Measurements from ENCODE around the gene RGMA. TPM values are rescaled to one million over a fixed set of nuclear protein-coding genes. Genes with fewer than 3 reads are reported as not detected.

The RGMA gene
- total RNA-seq, 4 donors from 2014 or later = 5.4 to 14.5 (median 11.0) TPM

DNA sequence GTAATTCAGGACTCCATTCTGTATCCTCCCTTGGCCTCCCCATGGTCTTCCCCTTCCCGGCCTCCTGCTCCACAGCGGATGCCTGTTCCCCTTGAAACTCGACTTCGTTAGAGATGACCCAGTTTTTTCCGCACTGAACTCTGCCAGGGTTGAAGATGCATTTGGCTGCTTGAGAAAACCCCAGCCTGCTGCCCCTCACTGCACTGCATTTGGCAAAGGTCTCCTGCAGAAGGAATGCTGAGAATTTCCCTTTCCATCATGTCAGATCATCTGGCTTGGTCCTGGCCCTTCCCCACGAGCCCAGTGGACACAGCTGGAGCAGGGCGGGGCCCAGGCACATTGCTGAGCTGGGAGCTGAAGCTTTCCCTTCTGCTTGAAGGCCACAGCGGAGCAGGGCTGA lies 37.6 kb upstream of the RGMA start:
- TF ChIP-seq, protein P1, sequence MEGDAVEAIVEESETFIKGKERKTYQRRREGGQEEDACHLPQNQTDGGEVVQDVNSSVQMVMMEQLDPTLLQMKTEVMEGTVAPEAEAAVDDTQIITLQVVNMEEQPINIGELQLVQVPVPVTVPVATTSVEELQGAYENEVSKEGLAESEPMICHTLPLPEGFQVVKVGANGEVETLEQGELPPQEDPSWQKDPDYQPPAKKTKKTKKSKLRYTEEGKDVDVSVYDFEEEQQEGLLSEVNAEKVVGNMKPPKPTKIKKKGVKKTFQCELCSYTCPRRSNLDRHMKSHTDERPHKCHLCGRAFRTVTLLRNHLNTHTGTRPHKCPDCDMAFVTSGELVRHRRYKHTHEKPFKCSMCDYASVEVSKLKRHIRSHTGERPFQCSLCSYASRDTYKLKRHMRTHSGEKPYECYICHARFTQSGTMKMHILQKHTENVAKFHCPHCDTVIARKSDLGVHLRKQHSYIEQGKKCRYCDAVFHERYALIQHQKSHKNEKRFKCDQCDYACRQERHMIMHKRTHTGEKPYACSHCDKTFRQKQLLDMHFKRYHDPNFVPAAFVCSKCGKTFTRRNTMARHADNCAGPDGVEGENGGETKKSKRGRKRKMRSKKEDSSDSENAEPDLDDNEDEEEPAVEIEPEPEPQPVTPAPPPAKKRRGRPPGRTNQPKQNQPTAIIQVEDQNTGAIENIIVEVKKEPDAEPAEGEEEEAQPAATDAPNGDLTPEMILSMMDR (IDR thresholded peaks at IDR 0.05; ENCODE audit: low read depth) = no peak

DNA sequence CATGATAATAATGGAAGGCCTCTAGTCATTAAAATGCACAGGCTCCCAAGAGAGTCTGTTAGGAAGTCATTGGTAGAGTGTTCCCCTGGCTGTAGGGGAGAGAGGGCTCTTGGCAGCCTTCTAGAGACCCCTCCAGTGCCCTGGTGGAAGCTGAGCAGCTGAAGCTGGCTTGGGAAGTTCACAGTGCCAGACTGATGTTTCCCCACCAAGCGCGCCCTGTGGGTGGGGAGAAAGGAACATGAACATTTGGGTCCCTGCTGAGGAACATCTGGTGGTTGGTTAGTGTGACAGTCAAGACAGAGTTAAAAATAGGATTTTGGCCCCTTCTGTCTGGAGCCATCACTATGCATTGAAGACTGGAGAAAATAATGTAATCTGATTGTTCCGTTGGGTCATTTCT lies 37.1 kb upstream of the RGMA start:
- TF ChIP-seq, protein P1 (IDR thresholded peaks at IDR 0.05; ENCODE audit: low read depth) = no peak

DNA sequence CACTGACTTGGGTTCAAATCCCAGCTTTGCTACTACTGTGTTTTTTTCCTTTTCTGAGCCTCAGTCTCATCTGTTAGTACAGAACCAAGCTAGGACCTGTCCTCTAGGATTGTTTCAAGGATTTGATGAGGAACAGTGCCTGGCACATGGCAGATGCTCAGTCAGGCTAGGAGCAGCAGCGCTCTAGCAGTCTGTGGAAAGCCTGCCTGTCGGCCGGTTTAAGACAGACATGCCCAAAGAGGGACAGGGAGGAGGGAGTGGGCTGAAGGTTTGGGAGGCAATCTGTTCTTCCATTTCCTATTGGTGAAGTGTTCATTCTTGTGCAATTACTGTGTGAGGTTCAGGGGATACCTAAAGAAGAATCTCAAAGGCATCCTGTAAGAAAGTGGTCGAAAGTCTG lies 35.1 kb upstream of the RGMA start:
- TF ChIP-seq, protein P1 (IDR thresholded peaks at IDR 0.05; ENCODE audit: low read depth) = no peak

DNA sequence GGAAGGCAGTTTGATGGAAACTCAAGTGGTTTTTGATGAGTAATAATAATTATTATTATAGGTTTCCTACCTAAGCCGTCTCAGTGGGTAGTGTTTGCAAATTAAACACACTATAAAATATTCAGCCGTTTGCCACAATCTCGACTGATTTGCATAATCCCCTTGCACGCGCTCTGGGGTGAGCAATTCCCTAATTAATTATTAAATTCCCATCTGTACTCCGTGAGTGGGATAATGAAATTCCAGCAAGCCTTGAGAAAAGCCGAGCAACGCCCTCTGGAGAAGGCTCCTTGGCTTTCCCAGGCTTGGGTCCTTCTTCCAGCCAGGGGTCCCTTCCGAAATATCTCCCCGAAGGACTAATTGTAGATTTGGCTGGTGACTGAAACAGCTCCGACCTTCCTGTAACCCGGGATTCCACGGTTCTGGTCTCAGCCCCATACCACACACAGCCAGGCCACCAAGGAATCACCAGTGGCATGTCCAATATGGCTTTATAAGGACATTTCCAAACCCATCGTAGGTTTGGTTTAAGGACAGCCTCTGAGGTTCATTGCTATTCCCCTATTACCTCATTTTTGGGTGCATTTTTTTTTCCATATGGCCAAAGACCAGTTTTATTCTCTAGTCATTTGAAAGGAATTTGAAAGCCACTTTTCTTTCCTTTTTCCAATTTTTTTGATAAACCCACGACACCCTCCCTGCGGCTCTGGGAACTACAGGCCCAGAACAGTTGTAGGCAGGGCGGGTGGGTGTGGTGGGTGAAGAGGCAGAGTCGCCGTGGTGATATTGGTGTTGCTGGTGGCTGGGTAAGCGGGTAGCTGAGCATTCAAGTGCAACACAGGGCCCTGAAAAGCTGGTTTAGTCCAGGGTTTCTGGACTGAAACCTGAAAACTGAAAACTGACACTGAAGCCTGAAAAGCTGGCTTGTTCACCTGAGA lies 33.2 kb upstream of the RGMA start:
- TF ChIP-seq, protein P1 (IDR thresholded peaks at IDR 0.05; ENCODE audit: low read depth) = no peak

DNA sequence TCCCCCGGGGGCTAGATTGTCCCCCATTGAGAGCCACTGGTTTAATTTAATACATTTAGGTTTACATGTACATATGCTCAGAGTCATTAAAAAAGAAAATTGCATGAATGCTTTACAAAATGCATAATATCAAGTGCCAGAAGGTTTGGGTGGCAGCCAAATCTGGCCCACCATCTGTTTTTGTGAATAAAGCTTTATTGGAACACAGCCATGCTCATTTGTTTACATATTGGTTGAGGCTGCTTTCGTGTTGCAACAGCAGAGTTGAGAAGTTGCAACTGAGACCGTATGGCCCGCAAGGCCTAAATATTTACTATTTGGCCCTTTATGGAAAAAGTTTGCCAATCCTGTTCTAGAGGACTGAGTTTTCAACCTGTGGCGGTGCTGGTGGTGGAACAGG lies 32.1 kb upstream of the RGMA start:
- TF ChIP-seq, protein P1 (IDR thresholded peaks at IDR 0.05; ENCODE audit: low read depth) = no peak

DNA sequence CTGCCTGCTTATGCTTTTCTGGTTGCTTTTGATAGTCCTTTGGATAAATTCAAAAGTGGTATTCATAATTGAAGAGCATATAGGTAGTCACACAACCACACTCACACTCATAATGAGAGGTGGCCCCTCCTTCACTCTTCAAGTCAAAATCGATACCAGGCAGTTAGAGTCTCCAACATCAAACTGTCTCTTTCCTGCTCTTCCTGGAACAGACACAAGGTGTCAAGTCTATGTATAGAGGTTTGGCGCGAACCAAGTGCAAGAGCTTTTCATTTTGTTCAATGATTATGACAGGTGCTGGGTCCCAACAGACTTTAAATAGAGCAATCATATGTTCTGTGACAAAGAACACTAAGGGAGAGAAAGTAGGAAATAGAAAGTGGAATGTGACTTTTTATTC lies 29.9 kb upstream of the RGMA start:
- TF ChIP-seq, protein P1 (IDR thresholded peaks at IDR 0.05; ENCODE audit: low read depth) = no peak

DNA sequence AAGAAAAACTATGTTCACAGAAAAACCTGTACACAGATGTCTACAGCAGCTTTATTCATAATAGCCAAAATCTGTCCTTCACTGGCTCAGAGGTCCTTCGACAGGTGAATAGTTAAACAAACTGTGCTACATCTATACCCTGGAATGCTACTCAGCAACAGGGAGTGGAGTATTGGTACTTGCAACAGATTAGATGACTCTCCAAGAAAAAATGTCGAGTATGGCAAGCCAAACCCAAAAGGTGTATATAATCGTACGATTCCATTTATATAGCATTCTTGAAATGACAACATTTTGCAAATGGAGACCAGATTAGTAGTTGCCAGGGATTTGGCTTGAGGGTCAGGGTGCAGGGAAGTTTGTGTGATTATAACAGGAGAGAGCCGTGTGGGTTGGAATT lies 22.4 kb upstream of the RGMA start:
- TF ChIP-seq, protein P1 (IDR thresholded peaks at IDR 0.05; ENCODE audit: low read depth) = no peak

All from subcutaneous adipose tissue (tissue), 4 donors.